ENCODE data around the gene TEX36.

- TF ChIP-seq POLR2AphosphoS5 (IDR thresholded peaks at IDR 0.05; ENCODE audit: low read depth, low read length) (no peak), TAF1 (IDR thresholded peaks at IDR 0.05; ENCODE audit: low read depth, low read length) (no peak), SPI1 (IDR thresholded peaks at IDR 0.05; ENCODE audit: low read depth, low read length) (no peak), POLR2A (IDR thresholded peaks at IDR 0.05; ENCODE audit: low read depth, low read length) (no peak), PAX5 (IDR thresholded peaks at IDR 0.05; ENCODE audit: insufficient read depth, low read length, severe bottlenecking) (no peak)
These were observed 51.2 kb downstream of the TEX36 start for GRCh38 chr10:125631806-125632205.

All from GM12891 (cell line).